ENCODE results near the gene QSOX1. TPM values are rescaled to one million over a fixed set of nuclear protein-coding genes. Genes with fewer than 3 reads are reported as not detected.

Gene QSOX1
- total RNA-seq, 1 experiment from 2014 or later: 135 TPM

GRCh38 chr1:180141381-180141934, 13.2 kb upstream of the QSOX1 start:
- H3K27me3 Mint-ChIP-seq (ENCODE audit: low read depth): no peaks in the 10 kb centered on the region; the same call in 1 of the 2 replicates
- DNase-seq (ENCODE audit: low spot score) (no peak), ATAC-seq (no peak)
- H3K36me3 Mint-ChIP-seq: no peaks in the 10 kb centered on the region
- H3K9me3 Mint-ChIP-seq: no peaks in the 10 kb centered on the region
- TF ChIP-seq TEAD4 (CRISPR knock-in tag; IDR thresholded peaks at IDR 0.05) (no peak), AFF4 (CRISPR knock-in tag; IDR thresholded peaks at IDR 0.05; ENCODE audit: borderline replicate concordance) (no peak), ATF6 (CRISPR knock-in tag; IDR thresholded peaks at IDR 0.05) (no peak), CBFB (CRISPR knock-in tag; IDR thresholded peaks at IDR 0.05; ENCODE audit: low read depth) (no peak), OVOL2 (CRISPR knock-in tag; IDR thresholded peaks at IDR 0.05; ENCODE audit: borderline replicate concordance) (no peak), E2F4 (CRISPR knock-in tag; IDR thresholded peaks at IDR 0.05; ENCODE audit: borderline replicate concordance, low read depth) (no peak), MLX (CRISPR knock-in tag; IDR thresholded peaks at IDR 0.05) (no peak), FOXP1 (CRISPR knock-in tag; IDR thresholded peaks at IDR 0.05; ENCODE audit: borderline replicate concordance) (no peak), HMGA2 (CRISPR knock-in tag; IDR thresholded peaks at IDR 0.05) (no peak), CDX4 (CRISPR knock-in tag; IDR thresholded peaks at IDR 0.05; ENCODE audit: borderline replicate concordance) (no peak), SOX15 (CRISPR knock-in tag; IDR thresholded peaks at IDR 0.05) (no peak), ZNF232 (CRISPR knock-in tag; IDR thresholded peaks at IDR 0.05) (no peak), JAZF1 (CRISPR knock-in tag; IDR thresholded peaks at IDR 0.05) (no peak), SMAD4 (CRISPR knock-in tag; IDR thresholded peaks at IDR 0.05) (no peak), ZNF396 (CRISPR knock-in tag; IDR thresholded peaks at IDR 0.05; ENCODE audit: borderline replicate concordance) (no peak), AR (CRISPR knock-in tag; IDR thresholded peaks at IDR 0.05) (no peak), NFYB (CRISPR knock-in tag; conservative IDR thresholded peaks at IDR 0.05; ENCODE audit: low read depth) (no peak), ZNF121 (CRISPR knock-in tag; IDR thresholded peaks at IDR 0.05) (no peak)
- ChIA-PET POLR2A (no interaction called here), CTCF (no interaction called here)
- no peak overlapping the region for H3K27ac Mint-ChIP-seq
- H3K4me1 Mint-ChIP-seq: no peaks in the 10 kb centered on the region
- H3K4me3 Mint-ChIP-seq: no peak overlapping the region

All from WTC11 (cell line).